GM12873 (cell line): Measurements from ENCODE around the gene TDRD15.

ENCODE experiments used
- CTCF ChIP-seq: IDR thresholded peaks from 2 replicates; pipeline ENCODE4 v1.5.1; 2012; ENCODE audit warnings: low read depth, mild to moderate bottlenecking, moderate library complexity, low read length, control low read depth; ENCODE audit not compliant: insufficient read depth; ENCODE audit errors: missing control alignments

Gene TDRD15

GRCh38 chr2:21148718-21149117 lies 24.9 kb downstream of the TDRD15 start:
- no peak for TF ChIP-seq CTCF

DNA sequence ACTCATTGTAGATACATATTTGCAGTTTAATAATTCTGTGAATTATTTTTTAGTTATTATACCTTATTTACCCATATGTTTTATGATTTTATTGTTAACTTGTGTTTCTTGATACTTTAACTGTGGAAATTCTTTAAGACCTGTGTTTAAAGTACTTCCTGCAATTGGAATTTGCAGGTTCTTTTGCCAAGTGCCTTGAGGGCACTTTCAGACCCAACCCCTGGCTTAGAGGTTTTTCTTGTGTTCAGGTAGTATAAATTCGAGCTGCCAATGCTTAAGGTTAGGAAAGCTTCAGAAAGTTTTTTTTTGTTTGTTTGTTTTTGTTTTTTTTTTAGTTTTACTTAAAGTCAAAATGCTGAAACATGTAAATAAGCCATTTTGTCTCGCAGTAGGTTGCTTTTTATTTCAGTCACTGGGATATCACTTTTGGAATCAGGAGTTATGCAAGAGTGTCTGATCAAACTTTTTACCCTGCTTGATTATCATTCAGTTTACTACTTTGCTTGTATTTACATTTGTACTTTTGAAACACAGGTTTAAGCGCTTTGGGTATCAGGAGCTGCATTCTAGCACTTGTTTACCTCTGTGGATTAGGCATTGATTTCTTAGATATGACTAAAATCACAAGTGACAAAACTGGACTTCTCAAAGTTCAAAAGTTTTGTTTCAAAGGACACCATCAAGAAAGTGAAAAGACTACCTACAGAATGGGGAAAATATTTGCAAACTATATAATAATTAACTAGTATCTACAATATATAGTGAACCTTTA lies 31.8 kb downstream of the TDRD15 start:
- no peak for TF ChIP-seq CTCF

- no peak for TF ChIP-seq CTCF
Measured at GRCh38 chr2:21161122-21161521, 37.4 kb downstream of the TDRD15 start.

GRCh38 chr2:21161832-21162614 lies 38.3 kb downstream of the TDRD15 start:
- TF ChIP-seq CTCF = no peak

GRCh38 chr2:21162615-21162878 lies 38.8 kb downstream of the TDRD15 start:
- TF ChIP-seq CTCF = no peak

DNA sequence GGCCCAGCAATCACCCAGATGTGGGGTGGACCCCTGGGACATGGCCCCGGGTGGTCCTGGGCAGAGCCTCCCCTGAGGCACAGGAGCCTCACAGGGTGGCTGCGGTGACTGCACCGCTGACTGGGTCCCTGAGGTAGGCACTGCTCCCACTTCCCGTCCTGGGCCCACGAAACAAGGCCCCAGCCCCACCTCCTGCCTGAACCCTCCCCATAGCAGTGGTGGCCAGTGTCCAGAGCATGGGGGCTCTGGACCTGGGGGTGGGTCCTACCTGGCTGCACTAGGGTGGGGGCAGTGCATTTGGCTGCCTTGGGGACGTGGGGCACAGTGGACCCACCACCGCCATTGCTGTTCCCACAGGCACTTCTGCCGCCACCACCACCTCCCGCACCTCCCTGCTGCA lies 39.4 kb downstream of the TDRD15 start:
- TF ChIP-seq CTCF = no peak

- no peak for TF ChIP-seq CTCF
Measured at GRCh38 chr2:21165350-21165749, 41.6 kb downstream of the TDRD15 start.
